Brain pericyte (primary cell): ENCODE data around the gene GJA3.
"Not testable (repeated sequence)": the region's sequence is repeated elsewhere in the genome, so short reads cannot be mapped to it uniquely, and the experiment has no call there.

Experiments used
- DNase-seq: peaks from one replicate; pipeline ENCODE4 v3.0.0-alpha.2; 2012; ENCODE audit warnings: low read depth, low spot score

The GJA3 gene

DNA sequence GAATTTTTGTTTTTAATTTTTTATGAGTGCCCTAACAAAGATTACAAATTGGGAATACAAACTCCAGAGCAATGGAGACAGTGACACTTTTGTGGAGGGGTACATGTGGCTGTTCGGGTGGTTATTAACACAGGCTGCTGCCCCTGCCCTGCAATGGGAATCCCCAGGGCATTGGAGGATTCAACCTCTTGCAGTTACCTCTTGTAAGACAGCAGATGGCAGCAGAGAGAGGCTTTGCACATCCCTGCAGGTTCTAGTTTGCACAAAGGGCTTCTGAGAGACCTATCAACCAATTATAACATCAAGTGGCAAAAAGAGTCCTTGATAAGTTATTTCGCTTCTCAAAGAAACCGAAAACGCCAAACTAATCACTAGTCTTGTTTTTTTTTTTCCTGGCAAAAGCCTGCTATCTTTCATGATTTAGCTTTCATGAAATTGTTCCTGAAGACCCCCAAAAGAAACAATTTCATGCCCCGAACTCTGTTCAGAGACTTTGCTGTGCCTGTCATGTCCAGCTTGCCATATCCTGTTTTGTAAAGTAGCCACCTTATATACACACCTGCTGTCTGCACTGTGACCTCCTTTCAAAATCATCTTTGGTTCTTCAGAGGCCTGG lies 21.5 kb upstream of the GJA3 start:
- DNase-seq, result no peak

DNA sequence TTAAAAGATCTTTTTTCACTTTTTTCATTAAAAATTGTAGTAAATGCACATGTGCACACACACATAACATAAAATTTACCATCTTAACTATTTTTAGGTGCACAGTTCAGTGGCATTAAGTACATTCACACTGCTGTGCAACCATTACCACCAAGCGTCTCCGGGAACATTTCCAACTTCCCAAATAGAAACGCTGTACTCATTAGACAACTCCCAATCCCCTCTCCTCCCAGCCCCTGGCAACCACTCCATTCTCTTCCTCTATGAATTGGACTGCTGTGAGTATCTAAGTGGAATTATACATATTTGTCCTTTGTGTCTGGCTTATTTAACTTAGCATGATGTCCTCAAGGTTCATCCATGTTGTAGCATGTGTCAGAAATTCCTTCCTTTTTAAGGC lies 20.3 kb upstream of the GJA3 start:
- DNase-seq, result no peak

DNA sequence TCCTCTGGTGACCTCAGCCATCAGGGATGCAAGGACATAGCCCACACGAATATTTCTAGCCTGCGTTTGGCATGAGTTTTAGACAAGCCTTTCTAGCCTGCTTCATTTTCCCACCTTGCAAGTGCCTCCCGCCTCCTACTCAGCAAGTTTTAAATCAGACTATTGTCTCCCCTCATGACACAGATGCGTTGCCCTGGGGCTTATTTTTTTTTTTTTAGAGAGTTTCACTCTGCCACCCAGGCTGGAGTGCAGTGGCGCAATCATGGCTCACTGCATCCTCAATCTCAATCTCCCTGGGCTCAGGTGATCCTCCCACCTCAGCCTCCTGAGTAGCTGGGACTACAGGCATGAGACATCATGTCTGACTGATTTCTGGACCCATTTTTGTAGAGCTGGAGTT lies 17.3 kb upstream of the GJA3 start:
- no peak for DNase-seq

DNA sequence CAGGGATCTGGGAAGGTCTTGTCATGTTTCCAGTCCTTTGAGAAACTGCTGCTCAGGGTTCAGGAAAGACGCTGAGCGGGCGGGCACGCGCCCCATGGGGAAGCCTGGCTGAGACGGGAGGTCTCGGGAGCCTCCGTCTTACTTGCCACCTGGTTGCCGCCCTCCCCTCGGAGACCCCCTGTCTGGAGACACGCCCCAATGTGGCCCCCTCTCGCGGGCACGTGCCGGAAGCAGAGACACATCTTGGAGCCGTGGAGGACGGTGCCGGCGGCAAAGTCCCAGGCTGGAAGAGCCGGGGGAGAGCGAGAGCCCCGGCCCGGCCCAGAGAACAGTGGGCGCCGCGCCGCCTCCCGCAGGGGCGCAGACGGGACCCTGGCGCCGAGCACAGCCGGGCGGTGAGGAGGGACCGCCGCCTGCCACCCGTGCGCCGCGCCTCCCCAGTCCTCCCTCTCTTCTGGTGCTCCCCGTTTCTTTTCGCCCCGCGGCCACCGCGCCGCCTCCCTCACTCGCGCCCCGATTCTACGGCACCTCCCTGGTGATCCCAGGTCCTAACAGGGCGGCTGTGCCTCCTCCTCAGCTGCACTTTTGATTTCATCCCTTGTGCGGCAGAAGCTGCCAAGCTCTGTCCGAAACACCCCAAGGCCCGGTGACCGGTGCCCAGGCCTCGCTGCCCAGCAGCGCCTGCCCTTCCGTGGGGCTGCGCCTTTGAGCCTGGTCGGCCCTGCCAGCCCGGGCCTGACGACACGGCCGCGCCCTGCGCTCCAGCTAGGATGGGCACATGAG lies 16.4 kb upstream of the GJA3 start:
- no peak for DNase-seq

DNA sequence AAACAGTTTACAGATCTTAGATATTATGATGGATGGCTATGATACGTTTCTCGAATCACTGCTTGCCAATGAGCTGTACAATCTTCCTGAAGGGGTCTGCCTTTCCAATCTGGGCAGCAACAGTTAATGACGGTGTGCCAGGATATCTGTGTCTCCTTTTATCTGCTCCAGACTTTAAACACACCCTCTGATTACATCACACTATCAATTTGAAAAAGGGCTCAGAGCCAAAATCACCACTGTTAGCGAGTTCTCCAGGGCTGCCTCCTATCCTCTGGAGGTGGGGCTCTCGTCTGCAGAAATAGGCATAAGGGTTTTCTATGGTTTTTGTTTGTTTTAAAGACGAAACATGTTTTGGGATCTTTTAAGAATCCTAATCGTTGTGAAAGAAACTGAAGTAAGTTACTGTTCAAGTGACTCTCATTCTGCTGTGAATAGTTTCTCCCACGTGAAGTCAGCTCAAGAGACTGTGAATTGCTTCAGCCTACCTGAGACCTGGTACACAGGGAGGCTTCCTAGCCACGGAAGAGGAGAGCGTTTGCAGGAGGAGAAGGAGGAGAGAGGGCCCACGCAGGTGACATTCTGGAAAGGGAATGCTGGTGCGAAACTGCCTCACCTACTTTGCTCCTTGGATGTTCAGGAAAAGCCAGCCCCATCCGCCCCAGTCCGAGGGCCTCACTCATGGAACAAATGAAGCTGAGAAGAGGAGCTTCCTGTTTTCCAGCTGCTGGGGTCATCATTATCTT lies 15.2 kb upstream of the GJA3 start:
- DNase-seq, result no peak

DNA sequence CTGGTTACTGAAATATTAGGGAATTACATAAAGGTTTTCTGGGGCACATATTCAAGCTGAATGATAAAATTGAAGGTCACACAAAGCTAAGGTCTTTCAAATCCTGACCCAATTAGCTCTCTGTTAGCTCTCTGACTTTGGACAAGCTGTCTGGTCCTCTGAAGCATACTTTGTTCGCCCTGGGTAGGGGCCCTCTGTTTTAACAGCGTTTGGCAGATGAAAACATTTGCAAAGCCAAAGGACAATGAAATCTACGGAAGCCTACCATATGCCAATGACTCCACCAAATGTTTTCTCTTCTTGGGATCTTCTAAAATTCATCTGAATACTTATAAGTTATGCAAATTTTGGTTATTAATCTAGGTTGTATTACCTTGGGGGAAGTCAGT lies 14.5 kb upstream of the GJA3 start:
- DNase-seq, result no peak

DNA sequence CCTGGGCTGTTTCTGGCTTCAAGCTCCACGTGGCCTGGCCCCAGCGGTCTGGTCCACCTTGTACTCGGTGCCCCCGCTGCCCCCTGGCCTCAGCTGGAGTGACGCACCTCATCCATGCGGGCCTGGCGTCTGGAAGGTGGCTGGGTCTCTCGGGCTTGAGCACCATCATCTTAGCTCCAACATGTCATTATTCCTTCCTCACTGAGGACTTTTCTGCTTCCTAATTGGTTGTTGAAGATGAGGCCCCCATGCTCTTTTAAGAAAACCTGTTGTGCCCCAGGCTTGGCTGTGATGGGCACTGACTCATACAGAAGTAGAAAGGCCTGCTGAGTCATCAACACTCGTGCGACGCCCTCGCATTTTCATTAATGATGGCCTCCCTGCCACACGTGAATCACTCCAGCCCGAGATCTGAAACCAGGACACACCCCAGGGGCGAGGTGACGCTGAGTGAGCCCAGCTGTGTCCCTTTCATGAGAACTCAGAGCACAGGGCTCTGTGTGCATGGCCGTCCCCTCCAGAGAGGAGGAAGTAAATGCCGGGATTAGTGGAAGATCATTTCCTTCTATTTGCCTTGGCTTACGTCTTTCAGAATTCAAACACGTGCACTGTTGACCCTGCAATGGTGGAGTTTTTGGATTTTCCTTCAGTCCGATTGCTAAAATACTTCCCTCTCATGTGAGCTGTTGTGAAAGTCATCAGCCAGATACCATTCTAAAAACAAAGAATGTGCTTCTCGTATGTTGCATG lies 14.0 kb upstream of the GJA3 start:
- peak; percentile 26 for DNase-seq

DNA sequence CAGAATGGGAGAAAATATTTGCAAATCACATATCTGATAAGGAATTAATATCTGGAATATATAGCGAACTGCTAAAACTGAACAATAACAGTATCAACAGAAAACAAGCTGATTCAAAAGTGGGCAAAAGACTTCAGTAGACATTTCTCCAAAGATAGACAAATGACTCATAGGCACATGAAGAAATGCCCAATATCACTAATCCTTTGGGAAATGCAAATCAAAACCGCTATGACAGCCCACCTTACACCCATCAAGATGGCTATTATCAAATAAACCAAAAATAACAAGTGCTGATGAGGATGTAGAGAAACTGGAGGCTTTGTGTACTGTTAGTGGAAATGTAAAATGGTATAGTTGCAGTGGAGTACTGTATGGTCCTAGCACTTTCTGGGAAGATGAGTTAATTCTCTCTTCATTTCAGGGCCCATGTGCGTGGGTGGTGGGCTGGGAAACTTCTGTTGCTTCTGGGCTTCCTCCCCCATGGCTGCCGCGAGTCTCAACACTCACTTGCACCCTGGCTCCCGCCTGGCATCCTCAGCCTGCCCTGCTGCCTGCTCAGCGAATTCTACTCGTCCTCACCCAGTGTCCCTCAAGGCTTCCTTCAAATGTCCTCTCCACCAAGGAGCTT lies 12.4 kb upstream of the GJA3 start:
- no peak for DNase-seq

DNA sequence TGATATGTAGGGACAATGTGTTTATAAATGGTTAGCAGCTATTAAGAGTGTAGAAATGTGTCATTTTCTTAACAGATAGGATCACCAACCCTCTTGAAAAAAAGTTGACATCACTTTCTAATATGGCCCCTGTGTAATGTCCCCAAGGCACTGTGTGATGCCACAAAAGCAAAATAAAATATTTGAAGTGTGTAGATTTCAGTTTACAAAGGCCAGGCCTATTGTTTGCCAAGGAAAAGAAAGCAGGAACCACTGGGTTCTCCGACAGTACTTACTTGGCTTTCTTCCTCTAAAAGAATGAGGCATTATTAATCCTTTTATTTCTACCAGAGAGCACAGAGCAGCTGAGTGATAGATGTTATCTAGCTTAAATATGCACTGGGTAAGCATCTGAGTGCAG lies 10.5 kb upstream of the GJA3 start:
- DNase-seq, result no peak

DNA sequence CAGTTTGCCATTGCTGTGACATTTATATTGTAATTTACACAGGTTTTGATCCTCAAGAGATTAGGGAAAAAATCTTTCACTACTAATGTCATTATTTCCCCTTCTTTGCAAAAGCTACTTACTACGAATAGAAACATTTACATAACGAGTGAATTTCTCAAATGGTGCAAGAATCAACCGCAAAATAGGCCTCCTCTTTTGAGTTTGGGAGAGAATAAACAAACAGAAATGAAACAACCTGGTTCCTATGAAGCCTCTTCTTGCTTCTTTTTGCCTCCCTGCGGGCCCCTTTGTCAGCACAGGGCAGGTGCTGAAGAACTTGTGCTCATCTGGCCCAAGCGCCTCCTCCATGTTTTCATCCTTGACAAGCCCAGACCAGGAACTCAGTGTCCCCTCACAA lies 10.1 kb upstream of the GJA3 start:
- DNase-seq, result no peak

DNA sequence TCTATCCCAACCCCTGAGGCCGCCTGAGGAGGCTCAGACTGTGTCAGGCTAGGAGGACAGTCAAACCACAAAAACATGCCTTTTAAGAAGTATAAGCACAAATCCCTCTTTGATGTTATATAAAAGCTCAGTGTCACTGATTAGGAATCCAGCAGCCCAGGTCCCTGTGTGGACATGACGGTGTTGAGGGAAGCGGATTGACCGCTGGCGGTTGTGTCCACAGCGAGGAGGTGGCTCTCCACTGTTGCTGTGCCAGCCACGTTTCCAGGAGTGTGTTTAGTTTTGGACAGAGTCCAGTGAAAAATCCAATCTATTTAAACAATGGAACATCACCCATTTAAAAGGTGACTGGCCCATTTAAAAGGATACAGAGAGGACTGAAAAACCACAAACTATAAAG lies 7.5 kb upstream of the GJA3 start:
- no peak for DNase-seq

DNA sequence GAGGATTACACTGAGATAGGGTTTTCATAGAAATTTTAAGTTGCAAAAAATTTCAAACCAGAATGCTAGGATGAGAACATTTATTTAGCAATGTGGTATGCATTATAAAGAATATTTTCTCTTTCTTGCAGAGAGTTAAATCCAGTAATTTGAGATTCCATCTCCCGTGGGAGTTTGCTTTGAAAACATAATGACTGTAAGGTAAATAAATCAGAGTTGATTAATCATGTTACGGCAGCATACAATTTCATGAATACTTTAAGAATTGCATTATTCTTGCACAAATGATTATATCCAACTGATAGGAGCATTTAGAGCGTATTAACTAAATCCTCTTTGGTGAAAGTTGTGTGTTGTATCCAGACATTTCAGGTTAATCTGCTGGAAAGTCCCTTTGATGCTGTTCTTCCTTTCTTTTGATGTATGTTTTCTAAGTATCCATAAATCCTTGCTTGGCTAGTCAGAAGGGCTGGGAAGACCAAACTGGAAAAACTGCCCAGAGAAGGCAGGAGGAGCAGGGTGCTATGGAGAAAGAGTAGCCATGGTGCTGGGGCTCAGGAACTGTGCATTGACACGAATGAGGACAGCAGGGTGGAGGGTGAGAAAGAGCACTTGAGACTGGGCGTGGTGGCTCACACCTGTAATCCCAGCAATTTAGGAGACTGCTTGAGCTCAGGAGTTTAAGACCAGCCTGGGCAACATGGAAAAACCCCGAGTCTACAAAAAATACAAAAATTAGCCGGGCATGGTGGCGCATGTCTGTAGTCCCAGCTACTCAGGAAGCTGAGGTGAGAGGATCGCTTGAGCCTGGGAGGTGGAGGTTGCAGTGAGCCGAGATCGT lies 4.8 kb upstream of the GJA3 start:
- DNase-seq, result no peak

DNA sequence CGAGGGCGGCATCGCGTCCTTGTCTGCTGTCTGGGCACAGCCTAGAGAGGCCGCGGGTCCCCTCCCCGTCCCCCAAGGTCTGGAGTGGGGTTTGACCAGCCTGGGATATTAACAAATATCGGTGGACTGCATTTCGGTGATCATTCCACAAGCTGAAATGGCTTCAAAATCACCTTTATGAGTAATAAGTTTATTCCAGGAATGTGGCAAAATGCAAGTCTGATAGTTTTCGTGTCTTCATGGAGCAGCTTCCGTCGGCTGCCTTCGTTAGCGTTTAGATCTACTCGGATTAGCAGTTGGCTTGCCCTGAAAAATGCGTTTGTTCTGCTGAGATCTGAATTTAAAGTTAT lies 1.1 kb upstream of the GJA3 start:
- DNase-seq, result no peak

DNA sequence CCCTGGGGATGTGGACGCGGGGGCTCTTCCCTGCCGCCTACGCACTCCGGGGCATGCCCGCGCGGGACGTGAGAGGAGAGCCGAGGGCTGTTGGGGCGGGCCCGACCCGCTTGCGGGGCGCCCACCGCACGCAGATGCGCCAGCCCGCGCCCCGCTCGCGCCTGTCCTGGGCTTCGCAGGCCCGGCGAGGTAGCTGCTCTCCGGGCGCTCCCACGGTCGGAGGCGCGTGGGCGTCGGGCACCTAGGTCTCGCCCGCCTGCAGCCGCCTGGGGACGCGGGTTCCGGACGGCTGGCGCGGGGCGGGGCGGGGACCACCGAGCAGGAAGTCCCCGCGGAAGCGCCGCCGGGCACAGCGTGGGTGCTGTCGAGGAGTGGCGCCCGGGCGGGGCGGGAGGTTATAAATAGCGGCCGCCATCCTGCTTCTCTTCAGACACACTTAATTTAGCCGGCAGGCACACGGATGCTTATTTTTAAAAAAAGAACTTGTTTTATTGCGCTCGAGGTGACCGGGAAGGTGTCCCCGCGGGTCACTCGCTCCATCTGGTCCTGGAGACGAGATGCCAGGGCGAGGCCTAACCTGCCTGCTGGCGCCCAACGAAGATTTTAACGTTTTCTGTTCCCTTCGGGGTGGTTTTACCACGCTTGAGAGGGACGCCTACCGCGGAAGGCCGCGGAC lies 561 bp upstream of the GJA3 start:
- no peak for DNase-seq

DNA sequence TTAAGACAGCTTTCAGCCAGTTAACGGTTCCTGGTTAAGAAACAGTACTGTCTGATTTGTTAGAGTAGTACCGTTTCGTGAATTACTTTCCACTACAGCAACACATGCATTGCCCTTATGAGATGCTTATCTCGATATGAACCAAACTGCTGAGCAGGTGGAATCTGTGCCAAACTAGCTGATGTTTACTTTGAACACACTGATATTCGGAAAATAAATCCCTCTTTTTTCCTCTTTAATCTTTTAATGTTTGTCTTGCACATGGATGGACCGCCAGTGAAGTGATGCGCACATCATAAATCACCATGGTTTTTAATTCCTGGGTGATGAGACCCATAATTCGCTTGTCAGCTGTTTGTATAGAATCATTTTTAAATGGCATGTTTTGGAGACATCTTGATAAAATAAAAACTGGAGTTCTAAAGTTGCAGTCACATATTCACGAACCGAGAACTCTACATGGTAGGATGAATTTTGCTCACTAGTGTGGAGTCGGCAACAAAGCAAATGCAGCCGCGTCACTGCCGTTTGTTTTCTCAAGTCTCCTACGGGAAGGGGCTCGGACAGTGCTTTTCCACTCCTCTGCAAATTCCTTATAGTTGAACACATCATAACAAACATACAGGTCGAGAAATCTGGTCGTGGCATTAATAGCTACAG lies 1.1 kb downstream of the GJA3 start:
- no peak for DNase-seq

DNA sequence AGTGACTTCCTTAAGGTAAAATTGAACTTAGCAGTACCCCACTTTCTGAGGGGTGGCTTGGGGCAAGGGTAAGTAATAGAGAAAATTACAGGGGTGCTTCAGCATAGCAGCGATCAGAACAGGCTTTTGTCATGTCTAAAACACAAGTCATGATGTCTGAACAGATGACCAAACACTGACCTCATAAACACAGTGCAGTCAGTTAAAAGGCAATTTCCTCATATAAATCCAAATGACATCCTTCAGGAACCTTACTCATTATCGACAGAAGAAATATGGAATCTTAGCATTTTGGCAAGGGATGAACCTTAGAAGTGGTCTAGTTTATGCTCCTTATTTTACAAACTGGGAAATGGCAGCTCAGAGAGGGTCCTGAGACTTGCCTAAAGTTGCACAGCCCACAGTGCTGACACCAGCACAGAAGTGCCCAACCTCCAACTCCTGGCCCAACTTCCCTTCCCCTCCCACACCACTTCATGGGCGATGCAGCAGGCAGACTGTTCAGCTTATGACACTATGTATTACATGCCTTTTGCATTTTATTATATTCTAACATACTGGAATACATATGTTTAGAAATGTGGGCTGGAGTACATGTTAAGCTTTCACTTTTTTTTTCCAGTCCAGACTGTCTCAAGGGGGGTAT lies 3.6 kb downstream of the GJA3 start:
- no peak for DNase-seq

DNA sequence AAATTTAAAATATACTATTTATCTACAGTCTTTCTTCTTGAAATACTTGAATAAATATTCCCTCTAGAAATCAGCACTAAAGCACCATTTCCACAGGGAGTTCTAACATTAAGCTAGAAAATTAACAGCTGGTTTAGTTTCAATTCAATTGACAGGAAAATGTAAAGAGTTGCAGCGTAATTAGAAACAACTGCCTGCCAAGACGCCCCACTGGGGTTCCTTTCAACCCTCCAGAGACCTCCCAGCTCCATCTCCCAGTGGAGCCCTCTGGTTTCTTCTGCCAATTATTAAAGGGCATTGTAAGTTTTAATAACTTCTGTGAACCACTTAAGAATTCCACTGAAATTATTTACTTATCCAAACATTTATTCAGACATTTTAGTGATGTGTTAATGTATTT lies 4.2 kb downstream of the GJA3 start:
- DNase-seq, result no peak

DNA sequence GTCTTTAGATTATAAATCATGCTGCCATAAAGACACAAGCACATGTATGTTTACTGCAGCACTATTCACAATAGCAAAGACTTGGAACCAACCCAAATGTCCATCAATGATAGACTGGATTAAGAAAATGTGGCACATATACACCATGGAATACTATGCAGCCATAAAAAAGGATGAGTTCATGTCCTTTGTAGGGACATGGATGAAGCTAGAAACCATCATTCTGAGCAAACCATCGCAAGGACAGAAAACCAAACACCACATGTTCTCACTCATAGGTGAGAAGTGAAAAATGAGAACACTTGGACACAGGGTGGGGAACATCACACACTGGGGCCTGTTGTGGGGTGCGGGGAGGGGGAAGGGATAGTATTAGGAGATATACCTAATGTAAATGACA lies 7.6 kb downstream of the GJA3 start:
- DNase-seq, result not testable (repeated sequence)

DNA sequence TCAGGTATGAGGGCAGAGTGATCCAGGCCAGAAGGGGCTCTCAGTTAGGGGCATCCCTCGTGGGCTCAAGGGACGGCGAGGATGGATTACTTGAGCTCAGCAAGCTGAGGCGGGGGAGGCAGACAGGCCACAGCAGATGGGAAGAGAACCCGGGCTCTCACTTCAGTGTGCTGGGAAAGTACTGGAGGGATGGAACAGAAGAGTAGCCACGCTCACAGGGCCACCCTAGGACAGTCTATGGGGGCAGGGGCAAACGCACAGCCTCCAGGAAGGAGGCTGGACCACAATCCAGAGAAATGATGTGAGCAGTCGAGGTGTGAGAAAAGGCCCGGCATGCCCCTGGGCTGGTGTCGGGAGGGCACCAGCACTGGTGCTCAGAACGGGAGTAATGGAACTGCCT lies 9.2 kb downstream of the GJA3 start:
- no peak for DNase-seq
